Panc1 (cell line): ENCODE results near the gene FMN2.

ENCODE experiments used
- CTCF ChIP-seq: fragments of 450-650 bp; IDR thresholded peaks from 2 replicates; pipeline ENCODE4 v1.5.1; 2017; ENCODE audit warnings: mild to moderate bottlenecking
- SIN3A ChIP-seq: IDR thresholded peaks from 2 replicates; pipeline ENCODE4 v1.6.1; 2012; ENCODE audit warnings: low read depth, mild to moderate bottlenecking, low read length, moderate library complexity, borderline replicate concordance; ENCODE audit not compliant: insufficient read depth

- no peak for TF ChIP-seq CTCF
- TF ChIP-seq SIN3A: no peak
Measured at GRCh38 chr1:240117930-240118329, 26.2 kb downstream of the FMN2 start.
